Measurements from ENCODE around the gene GRID2.

DNA sequence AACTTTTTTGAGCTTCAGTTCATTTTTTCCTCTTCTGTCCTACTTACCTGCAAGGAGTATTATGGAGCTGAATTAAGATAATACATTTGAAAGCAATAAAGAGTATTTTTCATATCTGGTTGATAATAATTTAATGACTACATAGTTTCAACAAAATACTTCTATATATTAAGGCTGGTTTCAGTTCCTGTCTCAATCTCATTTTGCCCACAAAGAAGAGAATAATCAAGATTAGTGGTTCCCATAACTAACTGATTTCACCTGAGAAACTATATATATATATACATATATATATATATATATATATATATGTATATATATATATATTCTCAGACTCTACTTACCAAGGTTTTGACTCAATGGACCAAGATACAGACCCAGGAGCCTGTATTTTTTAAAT is 1437.1 kb downstream of the GRID2 start:
- TF ChIP-seq, protein P1, sequence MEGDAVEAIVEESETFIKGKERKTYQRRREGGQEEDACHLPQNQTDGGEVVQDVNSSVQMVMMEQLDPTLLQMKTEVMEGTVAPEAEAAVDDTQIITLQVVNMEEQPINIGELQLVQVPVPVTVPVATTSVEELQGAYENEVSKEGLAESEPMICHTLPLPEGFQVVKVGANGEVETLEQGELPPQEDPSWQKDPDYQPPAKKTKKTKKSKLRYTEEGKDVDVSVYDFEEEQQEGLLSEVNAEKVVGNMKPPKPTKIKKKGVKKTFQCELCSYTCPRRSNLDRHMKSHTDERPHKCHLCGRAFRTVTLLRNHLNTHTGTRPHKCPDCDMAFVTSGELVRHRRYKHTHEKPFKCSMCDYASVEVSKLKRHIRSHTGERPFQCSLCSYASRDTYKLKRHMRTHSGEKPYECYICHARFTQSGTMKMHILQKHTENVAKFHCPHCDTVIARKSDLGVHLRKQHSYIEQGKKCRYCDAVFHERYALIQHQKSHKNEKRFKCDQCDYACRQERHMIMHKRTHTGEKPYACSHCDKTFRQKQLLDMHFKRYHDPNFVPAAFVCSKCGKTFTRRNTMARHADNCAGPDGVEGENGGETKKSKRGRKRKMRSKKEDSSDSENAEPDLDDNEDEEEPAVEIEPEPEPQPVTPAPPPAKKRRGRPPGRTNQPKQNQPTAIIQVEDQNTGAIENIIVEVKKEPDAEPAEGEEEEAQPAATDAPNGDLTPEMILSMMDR (IDR thresholded peaks at IDR 0.05): no peak
- TF ChIP-seq POLR2A (IDR thresholded peaks at IDR 0.05): no peak
